NCI-H2029 (cell line): ENCODE measurements around the gene SEMA3C.
A peak's percentile ranks its signal among the peaks of the same experiment; 100 is the strongest.

Experiments used
- DNase-seq: peaks from one replicate; lab custom pipeline; 2025; lab: John Stamatoyannopoulos, UW

The SEMA3C gene

GRCh38 chr7:80918909-80919721 is at the start of gene SEMA3C:
Gene SEMA3C (minus strand): TSS chr7:80919051. CDS start chr7:80916781, 2,270 bp downstream.
- DNase-seq, result peak; percentile 70

- no peak for DNase-seq
These were observed 49.8 kb upstream of the SEMA3C start for GRCh38 chr7:80968606-80969005.

- DNase-seq, result no peak
These were observed 49.1 kb upstream of the SEMA3C start for GRCh38 chr7:80967917-80968297.

DNA sequence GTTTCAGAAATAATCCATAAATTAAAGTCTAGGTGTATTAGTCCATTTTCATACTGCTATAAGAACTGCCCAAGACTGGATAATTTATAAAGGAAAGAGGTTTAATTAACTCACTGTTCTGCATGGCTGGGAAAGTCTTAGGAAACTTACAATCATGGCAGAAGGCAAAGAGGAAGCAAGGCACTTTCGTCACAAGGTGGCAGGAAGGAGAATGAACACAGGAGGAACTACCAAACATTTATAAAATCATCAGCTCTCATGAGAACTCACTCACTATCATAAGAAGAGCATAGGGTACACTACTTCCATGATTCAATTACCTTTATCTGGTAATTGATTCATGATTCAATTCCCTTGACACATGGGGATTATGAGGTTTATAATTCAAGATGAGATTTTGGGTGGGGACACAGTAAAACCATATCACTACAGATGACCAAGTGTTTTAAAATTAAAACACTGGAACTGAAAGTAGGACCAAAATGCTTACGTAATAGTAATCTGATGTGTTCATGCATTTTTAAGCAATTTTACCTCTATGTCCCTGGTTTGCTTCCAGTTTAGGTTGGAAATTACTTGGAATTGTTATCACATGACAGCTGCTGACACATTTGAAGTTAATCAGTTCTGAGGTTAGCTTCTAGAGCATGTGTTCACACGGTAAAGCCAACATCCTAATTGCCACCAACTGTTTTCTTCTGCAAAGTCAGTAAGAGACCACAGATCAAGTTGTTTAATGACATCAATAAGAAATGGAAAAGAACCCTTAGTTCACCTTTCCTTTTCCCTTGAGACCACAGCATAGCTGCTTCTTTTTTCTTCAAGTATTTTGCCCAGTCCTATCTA is 48.4 kb upstream of the SEMA3C start:
- DNase-seq, result no peak

GRCh38 chr7:80960244-80960795 is 41.5 kb upstream of the SEMA3C start:
- no peak for DNase-seq

- DNase-seq, result no peak
These were observed 38.5 kb upstream of the SEMA3C start for GRCh38 chr7:80957226-80957777.

DNA sequence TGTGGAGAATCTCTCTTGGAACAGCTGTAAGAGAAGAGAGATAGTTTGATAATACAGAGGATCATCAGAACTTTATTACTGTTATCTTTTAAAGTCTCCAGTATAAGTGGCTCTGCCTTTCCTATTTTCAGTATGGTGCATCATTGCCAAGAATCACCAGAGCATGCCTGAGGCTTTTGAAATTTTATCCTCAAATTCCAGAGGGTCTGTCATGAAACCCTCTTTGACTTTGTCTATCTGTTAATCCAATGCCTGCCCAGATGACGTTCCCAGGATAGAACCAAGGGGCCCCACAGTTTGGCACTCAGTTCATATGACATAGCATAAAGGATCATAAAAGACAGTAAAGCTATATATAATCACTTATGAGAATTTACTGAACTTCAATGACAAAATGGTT is 35.3 kb upstream of the SEMA3C start:
- DNase-seq, result no peak

DNA sequence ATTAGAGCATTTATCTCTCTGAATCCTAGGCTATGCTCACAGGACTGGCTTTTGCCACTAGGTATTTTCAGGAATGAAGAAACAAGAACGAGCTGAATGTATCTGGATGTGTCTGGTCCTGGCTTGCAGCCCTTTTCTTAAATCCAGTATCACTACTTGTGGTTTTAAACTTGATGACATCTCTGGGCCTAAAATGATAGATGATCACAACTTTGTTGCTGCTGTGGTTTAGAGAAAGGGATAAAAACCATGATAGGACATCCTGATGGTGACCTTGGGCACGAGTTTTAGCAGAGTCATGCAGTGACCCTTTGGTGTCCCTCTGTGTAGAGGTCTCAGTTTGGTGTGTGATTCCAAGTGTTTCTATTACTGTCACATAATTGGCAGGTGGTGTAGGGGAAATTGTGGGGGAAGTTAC is 31.7 kb upstream of the SEMA3C start:
- no peak for DNase-seq

DNA sequence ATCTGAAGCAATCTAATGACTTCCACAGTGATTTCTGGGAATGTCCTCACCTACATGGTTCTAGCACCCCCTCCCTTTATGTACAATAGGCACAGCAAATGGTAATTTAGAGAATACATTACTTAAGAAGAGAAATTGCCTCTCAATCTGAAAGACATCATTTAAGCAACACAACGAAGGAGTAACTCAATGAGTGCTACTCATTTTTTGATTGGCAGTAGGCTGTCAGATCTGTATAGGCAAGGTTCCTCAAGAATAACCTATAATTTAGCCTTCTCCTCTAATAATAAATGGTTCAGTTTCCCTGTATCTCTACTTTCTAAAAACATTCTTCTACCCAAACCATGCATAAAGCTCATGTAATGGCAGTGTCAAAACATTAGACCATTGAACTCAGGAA is 30.6 kb upstream of the SEMA3C start:
- no peak for DNase-seq

DNA sequence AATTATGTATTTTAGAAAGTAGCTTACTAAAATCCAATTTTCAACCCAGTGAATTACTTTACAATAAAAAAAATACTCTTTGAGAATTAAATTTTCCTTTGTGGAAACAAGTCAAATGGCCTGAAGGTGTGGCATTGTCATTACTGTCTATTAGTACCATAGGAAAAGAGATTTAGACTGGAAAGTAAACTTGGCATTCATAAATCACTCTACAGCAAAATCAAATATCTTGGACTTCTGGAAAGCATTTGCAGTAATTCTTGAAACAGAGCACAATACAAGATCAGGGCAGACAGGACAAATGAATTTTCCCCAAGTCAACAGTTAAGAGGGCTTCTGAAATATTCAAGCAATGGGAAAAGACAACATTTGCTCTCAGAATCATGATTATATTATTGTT is 28.0 kb upstream of the SEMA3C start:
- no peak for DNase-seq

DNA sequence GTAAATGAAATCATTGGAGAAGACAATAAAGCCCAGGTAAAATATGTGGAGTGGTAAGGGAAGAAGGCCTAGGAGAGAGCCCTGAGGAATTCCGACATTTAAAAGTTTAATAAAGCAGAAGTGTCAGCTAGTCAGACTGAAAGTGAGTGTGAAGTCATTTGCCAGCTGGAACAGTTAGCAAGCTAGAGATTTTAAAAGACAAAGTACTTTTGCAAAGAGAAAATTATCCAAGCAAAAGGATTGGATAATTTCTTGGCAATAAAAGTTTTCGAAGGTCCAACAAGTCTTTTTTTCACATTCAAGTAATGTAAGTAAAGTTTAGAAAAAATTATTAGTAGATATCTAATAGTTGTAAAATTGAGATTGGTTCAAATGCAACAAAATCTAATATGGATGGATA is 27.1 kb upstream of the SEMA3C start:
- no peak for DNase-seq

GRCh38 chr7:80943342-80943741 is 24.5 kb upstream of the SEMA3C start:
- DNase-seq, result no peak

DNA sequence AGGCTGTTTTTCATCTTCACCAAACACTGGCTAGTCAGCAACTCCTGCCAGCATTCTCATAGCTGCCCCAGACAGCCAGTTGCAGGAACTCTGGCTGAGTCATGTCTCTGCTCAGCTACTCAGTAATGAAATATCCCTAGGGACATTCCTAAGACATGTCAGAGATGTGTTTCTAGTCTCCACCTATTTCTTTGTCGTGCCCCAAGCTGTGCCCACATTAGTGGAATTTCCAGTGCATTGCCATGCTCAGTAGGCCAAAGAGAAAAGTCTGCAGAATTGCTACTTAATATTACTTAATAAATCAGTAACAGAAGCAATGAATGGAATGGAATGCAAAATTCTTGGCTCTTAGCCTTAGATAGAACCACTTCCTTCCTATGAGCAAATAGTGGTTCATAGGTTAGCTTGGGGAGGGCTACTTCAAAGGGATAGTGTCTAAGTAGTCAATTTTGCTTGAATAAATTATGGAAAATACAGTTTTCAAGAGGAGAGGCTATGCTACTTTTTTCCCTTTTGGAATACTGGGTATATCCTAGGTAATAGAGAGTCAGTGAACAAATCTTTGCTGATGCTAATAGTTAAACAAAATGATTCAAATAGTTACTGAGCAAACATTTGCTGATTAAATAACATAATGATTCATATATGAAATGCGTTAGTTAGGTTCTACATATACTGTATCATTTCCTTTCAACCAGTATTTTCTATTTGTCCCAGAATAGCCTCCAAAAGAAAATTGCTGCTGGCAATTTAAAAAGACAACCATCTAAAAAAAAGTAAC is 23.6 kb upstream of the SEMA3C start:
- DNase-seq, result no peak

DNA sequence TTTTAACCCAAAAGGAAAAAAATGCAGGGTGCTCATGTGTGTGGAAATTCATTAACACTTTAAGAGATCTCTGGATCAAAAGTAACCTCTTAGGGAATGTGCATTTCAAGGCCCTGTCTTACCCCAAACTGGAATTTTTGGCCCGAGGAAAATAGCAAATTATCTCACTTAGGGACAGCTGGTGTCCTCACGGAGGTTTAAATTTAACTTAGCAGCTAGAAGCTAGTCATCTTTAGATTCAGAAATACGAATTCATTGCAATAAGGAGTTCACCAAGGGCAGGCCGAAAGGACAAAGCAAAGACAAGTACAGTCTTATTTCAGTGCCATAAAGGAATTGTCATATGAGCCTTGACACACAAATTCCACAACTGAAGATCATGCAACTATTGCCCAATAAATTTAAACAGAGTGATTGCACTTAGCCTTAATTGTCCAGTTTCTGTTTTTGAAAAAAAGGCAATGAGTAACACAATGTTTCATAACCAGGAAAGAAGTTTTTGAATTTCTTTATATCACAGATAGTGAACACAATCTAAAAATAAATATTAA is 22.4 kb upstream of the SEMA3C start:
- no peak for DNase-seq

GRCh38 chr7:80940539-80941207 is 21.8 kb upstream of the SEMA3C start:
- DNase-seq, result no peak

DNA sequence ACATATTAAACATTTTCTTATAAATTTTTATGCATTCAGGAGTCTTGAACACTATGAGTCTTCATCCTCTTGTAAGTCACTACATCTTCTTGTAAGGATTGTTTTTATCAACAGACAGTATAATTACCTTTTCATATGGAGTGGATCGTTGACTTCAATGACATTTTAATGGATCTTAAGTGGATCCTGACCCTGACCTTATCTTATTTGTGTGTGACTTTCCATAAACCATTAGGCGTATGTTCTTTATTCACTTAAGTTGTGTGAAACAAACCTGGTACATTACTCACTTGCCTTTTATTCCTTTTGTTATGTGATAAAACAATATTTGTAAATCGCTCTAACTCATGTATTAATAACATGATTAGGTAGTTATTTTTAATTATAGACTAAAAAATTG is 18.5 kb upstream of the SEMA3C start:
- DNase-seq, result no peak

GRCh38 chr7:80935991-80936780 is 17.3 kb upstream of the SEMA3C start:
- DNase-seq, result no peak

GRCh38 chr7:80934321-80934720 is 15.5 kb upstream of the SEMA3C start:
- no peak for DNase-seq

DNA sequence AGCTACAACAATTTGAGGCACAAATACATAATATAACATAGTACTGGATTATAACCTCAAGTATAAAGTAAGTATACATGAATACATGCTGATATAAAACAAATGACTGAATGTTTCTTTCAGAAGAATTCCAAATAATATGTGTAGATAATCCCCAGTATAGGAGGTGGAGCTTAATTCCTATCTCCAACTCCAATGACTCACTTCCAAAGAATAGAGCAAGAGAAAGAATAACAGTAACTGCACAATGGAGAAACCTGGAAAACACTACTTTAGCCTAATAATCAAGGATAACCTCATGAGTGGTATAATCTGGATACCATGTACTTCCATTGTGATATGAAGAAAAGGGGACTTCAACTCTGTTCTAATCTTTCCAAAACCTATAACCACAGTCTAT is 13.7 kb upstream of the SEMA3C start:
- DNase-seq, result no peak

DNA sequence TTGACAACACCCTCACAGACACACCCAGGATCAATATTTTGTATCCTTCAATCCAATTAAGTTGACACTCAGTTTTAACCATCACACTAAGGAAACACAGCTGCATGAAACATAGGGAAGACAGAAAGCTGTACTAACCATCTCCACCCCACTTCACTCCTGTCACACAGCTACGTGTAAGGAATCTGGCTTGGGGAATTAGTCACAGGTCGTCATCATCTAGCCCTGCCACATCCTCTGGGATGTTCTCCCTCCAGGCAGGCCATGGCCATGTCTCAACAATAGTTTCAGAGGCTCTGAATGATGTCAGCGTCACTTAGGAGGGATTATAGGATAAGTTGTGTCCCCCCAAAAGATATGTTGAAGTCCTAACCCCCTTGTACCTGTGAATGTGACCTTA is 10.8 kb upstream of the SEMA3C start:
- no peak for DNase-seq
